GM23248 (cell line): Measurements from ENCODE around the gene ALK.

Experiments used
- EZH2 ChIP-seq: fragments of 200-600 bp; sonication (generic); IDR thresholded peaks from 2 replicates; pipeline ENCODE4 v1.6.1; 2018; ENCODE audit warnings: antibody characterized with exemption, mild to moderate bottlenecking; ENCODE audit not compliant: insufficient read depth, poor library complexity, severe bottlenecking
- EZH2phosphoT487 ChIP-seq: fragments of 200-600 bp; sonication (generic); IDR thresholded peaks from 2 replicates; pipeline ENCODE4 v1.6.1; 2018; ENCODE audit warnings: antibody characterized with exemption, moderate library complexity, mild to moderate bottlenecking, low read depth; ENCODE audit not compliant: insufficient read depth

DNA sequence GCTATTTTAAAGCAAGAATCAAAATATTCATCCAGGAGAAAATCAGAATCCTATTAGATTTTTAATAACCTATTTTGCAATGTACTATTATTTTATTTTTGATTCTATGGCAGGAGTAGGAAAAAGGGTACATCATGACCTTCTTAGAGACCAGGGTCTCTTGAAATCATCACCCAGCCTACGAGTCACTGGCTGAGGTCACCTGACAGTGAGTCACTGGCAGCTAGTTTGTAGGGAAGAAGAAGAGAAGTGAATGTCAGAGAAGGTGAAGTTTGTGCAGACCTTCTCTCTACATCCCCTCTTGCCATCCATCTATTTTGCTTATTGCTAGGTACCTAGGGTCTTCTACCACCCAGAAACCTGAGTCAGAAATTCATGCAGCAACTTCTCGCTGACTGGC lies 144.2 kb downstream of the ALK start:
- TF ChIP-seq EZH2phosphoT487: no peak
- TF ChIP-seq EZH2: no peak
